GM18505 (cell line): Measurements from ENCODE around the gene JDP2.
A peak's percentile ranks its signal among the peaks of the same experiment; 100 is the strongest.

Source experiments
- ATAC-seq: cut with Tn5 transposase; IDR thresholded peaks from one replicate; pipeline ENCODE4 v1.9.1; 2021; ENCODE audit not compliant: unreplicated experiment
- POLR2A ChIP-seq: IDR thresholded peaks from 4 replicates; pipeline ENCODE4 v1.6.1; 2011; ENCODE audit warnings: borderline replicate concordance; ENCODE audit not compliant: insufficient read depth, insufficient read length; ENCODE audit errors: extremely low read depth

The JDP2 gene

GRCh38 chr14:75399321-75399720 lies 28.5 kb upstream of the JDP2 start:
- no peak for ATAC-seq

GRCh38 chr14:75399843-75400775 lies 27.7 kb upstream of the JDP2 start:
- ATAC-seq: no peak
- TF ChIP-seq POLR2A: no peak

More at GRCh38 chr14:75399321-75399720, 28.5 kb upstream of the JDP2 start:
- TF ChIP-seq POLR2A: no peak

GRCh38 chr14:75401361-75401760 lies 26.5 kb upstream of the JDP2 start:
- TF ChIP-seq POLR2A: no peak
- ATAC-seq: no peak

GRCh38 chr14:75402867-75403413 lies 24.9 kb upstream of the JDP2 start:
- ATAC-seq: no peak
- no peak for TF ChIP-seq POLR2A

GRCh38 chr14:75404847-75405246 lies 23.0 kb upstream of the JDP2 start:
- no peak for TF ChIP-seq POLR2A
- no peak for ATAC-seq

GRCh38 chr14:75406102-75406501 lies 21.7 kb upstream of the JDP2 start:
- no peak for TF ChIP-seq POLR2A
- ATAC-seq: no peak

GRCh38 chr14:75406856-75407255 lies 21.0 kb upstream of the JDP2 start:
- no peak for TF ChIP-seq POLR2A
- no peak for ATAC-seq

GRCh38 chr14:75409316-75410205 lies 18.3 kb upstream of the JDP2 start:
- TF ChIP-seq POLR2A: no peak
- no peak for ATAC-seq

GRCh38 chr14:75411214-75411540 lies 16.6 kb upstream of the JDP2 start:
- no peak for ATAC-seq
- TF ChIP-seq POLR2A: no peak

- no peak for ATAC-seq
Measured at GRCh38 chr14:75413013-75413412, 14.8 kb upstream of the JDP2 start.

GRCh38 chr14:75417674-75418073 lies 10.1 kb upstream of the JDP2 start:
- TF ChIP-seq POLR2A: no peak
- no peak for ATAC-seq

More at GRCh38 chr14:75413013-75413412, 14.8 kb upstream of the JDP2 start:
- no peak for TF ChIP-seq POLR2A

- peak; percentile 87 for ATAC-seq
- TF ChIP-seq POLR2A: no peak
Measured at GRCh38 chr14:75418850-75419768, 8.7 kb upstream of the JDP2 start.
